Omental fat pad (tissue), 4 donors: ENCODE data around the gene SH3TC2. TPM values are rescaled to one million over a fixed set of nuclear protein-coding genes. Genes with fewer than 3 reads are reported as not detected.

Experiments used
- ATAC-seq: fragments of 150-250 bp; one replicate; pipeline ENCODE4 v1.9.1; 2016; ENCODE audit warnings: mild to moderate bottlenecking, moderate library complexity; ENCODE audit not compliant: low FRiP score
- DNase-seq: peaks from one replicate; pipeline ENCODE4 v3.0.0-alpha.2; 2019; ENCODE audit warnings: low spot score
- total RNA-seq, 4 donors: library from RNA; depleted of rRNA; stranded (reverse); fragments of >200 nt; gene quantifications; one replicate each; pipeline ENCODE4 v1.1.0, GENCODE V29; 2016
- TF ChIP-seq, protein P1 (sequence below), 3 donors: fragments of 450-650 bp; IDR thresholded peaks; one replicate each; pipeline ENCODE4 v1.5.1; 2016 to 2017; ENCODE audit warnings: antibody characterized with exemption in 3 of 3, mild to moderate bottlenecking in 3 of 3, moderate library complexity in 2 of 3

SH3TC2 gene
- total RNA-seq, 4 donors from 2014 or later, result 0.69 to 8.4 (median 2.1) TPM

- DNase-seq (no peak), ATAC-seq (no peak)
- TF ChIP-seq, protein P1, sequence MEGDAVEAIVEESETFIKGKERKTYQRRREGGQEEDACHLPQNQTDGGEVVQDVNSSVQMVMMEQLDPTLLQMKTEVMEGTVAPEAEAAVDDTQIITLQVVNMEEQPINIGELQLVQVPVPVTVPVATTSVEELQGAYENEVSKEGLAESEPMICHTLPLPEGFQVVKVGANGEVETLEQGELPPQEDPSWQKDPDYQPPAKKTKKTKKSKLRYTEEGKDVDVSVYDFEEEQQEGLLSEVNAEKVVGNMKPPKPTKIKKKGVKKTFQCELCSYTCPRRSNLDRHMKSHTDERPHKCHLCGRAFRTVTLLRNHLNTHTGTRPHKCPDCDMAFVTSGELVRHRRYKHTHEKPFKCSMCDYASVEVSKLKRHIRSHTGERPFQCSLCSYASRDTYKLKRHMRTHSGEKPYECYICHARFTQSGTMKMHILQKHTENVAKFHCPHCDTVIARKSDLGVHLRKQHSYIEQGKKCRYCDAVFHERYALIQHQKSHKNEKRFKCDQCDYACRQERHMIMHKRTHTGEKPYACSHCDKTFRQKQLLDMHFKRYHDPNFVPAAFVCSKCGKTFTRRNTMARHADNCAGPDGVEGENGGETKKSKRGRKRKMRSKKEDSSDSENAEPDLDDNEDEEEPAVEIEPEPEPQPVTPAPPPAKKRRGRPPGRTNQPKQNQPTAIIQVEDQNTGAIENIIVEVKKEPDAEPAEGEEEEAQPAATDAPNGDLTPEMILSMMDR (IDR thresholded peaks at IDR 0.05), result no peak
Observed at GRCh38 chr5:148963664-148964063, 99.2 kb downstream of the SH3TC2 start.

DNA sequence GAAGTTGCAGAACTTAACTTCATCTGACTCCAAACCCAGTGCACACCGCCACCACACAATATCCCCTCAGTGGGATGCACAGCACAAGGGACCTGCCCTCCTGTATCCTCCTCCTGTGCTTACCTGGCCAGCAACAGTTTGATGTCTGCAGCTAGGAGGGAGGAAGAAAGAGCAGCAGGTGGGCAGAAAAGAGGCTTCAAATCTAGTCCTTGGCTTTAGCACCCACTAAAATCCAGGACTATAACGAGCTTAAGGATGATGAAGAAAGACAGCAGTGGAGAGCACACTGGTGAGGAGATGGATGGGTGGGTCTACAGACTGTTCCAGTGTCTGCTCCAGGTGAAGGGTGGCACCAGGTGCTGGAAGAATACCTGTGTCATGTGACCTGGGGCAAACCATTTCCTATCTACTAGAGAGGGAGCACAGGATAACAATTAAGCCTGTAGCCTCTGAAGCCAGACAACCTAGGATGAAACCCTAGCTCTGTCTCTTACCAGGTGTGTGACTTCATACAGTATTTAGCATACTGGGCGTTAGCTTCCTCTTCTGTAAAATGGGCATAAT lies 100.0 kb downstream of the SH3TC2 start:
- TF ChIP-seq, protein P1 (IDR thresholded peaks at IDR 0.05), result no peak
- ATAC-seq (no peak), DNase-seq (no peak)

- DNase-seq (no peak), ATAC-seq (no peak)
- TF ChIP-seq, protein P1 (IDR thresholded peaks at IDR 0.05), result no peak
Observed at GRCh38 chr5:148962200-148962550, 100.7 kb downstream of the SH3TC2 start.

DNA sequence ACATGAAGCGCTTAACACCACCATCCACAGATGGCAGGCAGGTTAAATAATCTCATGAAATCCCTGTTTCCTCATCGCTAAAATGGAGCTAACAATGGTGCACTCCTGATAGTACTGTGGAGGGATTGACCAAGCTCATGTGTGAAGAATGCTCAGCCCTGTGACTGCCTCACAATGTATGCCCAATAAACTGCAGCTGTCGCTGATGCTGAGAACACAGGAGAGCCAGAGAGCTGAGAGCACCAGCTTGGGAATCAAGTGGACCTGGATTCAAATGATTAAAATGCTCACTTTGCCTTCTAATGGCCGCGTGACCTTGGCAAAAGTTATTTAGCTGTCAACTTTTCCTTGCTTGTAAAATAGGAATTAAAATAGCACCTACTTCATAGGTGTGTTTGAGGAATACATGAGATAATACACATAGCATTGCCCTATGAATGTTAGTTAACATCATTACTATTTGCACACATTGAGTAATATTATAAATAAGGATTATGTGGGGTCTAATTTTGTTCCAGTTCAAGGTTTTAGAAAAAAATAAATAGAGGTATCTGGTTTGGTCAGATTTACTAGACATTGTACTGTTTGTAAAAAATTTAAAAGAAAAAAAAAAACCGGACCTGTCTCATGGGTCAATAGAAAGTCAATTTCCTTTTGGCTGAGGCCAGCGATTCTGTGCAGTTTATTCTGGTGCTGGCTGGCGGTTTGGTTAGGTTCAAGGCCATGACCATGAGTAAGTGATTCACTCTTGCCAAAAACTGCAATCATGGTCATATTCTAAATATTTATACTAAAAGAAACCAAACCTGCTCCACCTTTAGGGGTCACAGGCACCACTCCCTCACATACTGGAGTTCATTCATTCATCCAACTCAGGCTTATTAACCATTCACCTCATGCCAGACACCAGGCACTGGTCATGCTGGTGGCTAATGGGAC lies 101.3 kb downstream of the SH3TC2 start:
- ATAC-seq (no peak), DNase-seq (no peak)
- TF ChIP-seq, protein P1 (IDR thresholded peaks at IDR 0.05), result no peak

DNA sequence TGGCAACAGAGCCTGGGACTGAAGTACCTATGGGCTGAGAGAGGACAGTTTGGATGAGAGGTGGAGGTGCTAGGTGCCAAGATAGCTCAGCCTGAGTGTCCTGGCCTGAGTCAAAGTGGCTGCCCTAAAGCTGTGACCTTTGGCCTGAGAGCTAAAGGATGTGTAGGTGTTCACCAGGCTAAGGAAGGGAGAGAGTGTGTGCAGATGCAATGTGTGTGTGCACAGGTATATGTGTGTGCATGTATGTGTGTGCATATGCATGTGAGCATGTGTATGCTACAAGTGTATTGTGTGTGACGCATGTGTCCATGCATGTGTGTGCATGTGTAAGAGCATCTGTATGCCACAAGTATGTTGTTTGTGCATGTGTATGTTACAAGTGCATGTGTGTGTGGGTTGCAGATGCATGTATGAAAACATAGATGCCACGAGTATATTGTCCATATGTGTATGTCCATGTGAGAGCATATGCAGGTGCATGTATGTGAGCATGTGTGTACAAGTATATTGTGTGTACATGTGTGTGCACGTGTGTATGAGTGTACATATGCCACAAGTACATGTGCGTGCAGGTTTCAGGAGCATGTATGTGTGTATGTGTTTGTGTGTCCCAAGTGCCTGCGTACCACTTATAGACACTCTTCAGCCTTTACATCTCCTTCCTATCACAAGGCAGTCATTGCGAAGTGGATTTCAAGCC lies 102.6 kb downstream of the SH3TC2 start:
- DNase-seq, result no peak
- no peak for ATAC-seq
- TF ChIP-seq, protein P1 (IDR thresholded peaks at IDR 0.05), result no peak

- TF ChIP-seq, protein P1 (IDR thresholded peaks at IDR 0.05), result no peak
- no peak for ATAC-seq
- DNase-seq, result no peak
Observed at GRCh38 chr5:148957591-148958202, 105.2 kb downstream of the SH3TC2 start.
